OCI-LY7 (cell line): ENCODE results near the gene CLDN4. TPM values are rescaled to one million over a fixed set of nuclear protein-coding genes. Genes with fewer than 3 reads are reported as not detected.
"Not testable (repeated sequence)": the region's sequence is repeated elsewhere in the genome, so short reads cannot be mapped to it uniquely, and the experiment has no call there.

Source experiments
- BruUV-seq: library from RNA; stranded (reverse); fragments of 400-500 nt; replicated peaks from 2 replicates; lab custom pipeline; 2021; lab: Mats Ljungman, UMichigan
- CTCF ChIA-PET: fragments of 300-600 bp; sonication (Branson Sonifier 250); formaldehyde crosslinking; loops from one replicate; lab custom pipeline; 2022; ENCODE audit warnings: antibody characterized with exemption; ENCODE audit not compliant: unreplicated experiment; lab: Charles Lee
- POLR2A ChIA-PET: fragments of 300-600 bp; sonication (Branson Sonifier 250); formaldehyde crosslinking; loops from one replicate; lab custom pipeline; 2022; ENCODE audit warnings: antibody characterized with exemption; lab: Charles Lee
- DNase-seq: peaks from one replicate; pipeline ENCODE4 v3.0.0-alpha.2; 2015; ENCODE audit warnings: low spot score
- H2AFZ ChIP-seq: fragments of 200-600 bp; sonication (generic), shearing (Covaris generic); 2 replicates; pipeline ENCODE4 v1.6.1; 2014; ENCODE audit warnings: mild to moderate bottlenecking, antibody characterized with exemption, low read length, moderate library complexity
- H3K27ac ChIP-seq: fragments of 200-600 bp; sonication (generic); 2 replicates; pipeline ENCODE4 v1.5.1; 2014; ENCODE audit warnings: mixed run types, low read depth, mild to moderate bottlenecking, moderate library complexity, low read length, inconsistent platforms; ENCODE audit not compliant: poor library complexity, severe bottlenecking
- H3K36me3 ChIP-seq: fragments of 200-600 bp; sonication (generic); 2 replicates; pipeline ENCODE4 v1.6.1; 2014; ENCODE audit warnings: mild to moderate bottlenecking, antibody characterized with exemption, low read length, moderate library complexity, mixed read lengths; ENCODE audit not compliant: insufficient read depth
- H3K4me1 ChIP-seq: fragments of 200-600 bp; sonication (generic); 2 replicates; pipeline ENCODE4 v1.5.1; 2014; ENCODE audit warnings: mild to moderate bottlenecking, low read length; ENCODE audit not compliant: insufficient read depth, poor library complexity, severe bottlenecking
- H3K4me2 ChIP-seq: fragments of 200-600 bp; sonication (generic); 2 replicates; pipeline ENCODE4 v1.6.1; 2014; ENCODE audit warnings: mild to moderate bottlenecking, low read length
- H3K4me3 ChIP-seq: fragments of 200-600 bp; sonication (generic); 2 replicates; pipeline ENCODE4 v1.5.1; 2014; ENCODE audit warnings: mild to moderate bottlenecking, low read depth, low read length; ENCODE audit not compliant: poor library complexity, severe bottlenecking
- H3K79me2 ChIP-seq: fragments of 200-600 bp; sonication (generic); 2 replicates; pipeline ENCODE4 v1.6.1; 2016; ENCODE audit warnings: low read depth, mild to moderate bottlenecking, low read length, moderate library complexity, mixed read lengths; ENCODE audit not compliant: insufficient read depth
- H3K9me2 ChIP-seq: fragments of 200-600 bp; sonication (generic); 2 replicates; pipeline ENCODE4 v1.6.1; 2016; ENCODE audit warnings: mild to moderate bottlenecking, low read length, mixed read lengths; ENCODE audit not compliant: insufficient read depth
- H3K9me3 ChIP-seq: fragments of 200-600 bp; sonication (generic); 2 replicates; pipeline ENCODE4 v1.6.1; 2014; ENCODE audit warnings: mild to moderate bottlenecking, mixed run types, low read length, mixed read lengths
- H4K20me1 ChIP-seq: fragments of 200-600 bp; sonication (generic); 2 replicates; pipeline ENCODE4 v1.6.1; 2014; ENCODE audit warnings: mild to moderate bottlenecking, antibody characterized with exemption, low read length, moderate library complexity, mixed read lengths; ENCODE audit not compliant: insufficient read depth
- EZH2phosphoT487 ChIP-seq: fragments of 200-600 bp; sonication (generic); IDR thresholded peaks from 2 replicates; pipeline ENCODE4 v1.6.1; 2018; ENCODE audit warnings: low read depth, borderline replicate concordance, mild to moderate bottlenecking, mixed run types, antibody characterized with exemption, low read length, moderate library complexity, mixed read lengths
- intact Hi-C: fragments of 100-400 bp; cut with micrococcal nuclease; formaldehyde crosslinking; loops from one replicate; pipeline ENCODE4 v1.10.0; 2022; ENCODE audit not compliant: unreplicated experiment
- total RNA-seq, 2 experiments: library from RNA; depleted of rRNA in 1 of 2; stranded (reverse); fragments of >200 nt in 1 of 2; shearing (Covaris generic) in 1 of 2; gene quantifications; 2 replicates each; pipeline ENCODE4 v1.2.3, GENCODE V29; 2014 to 2022
- TF ChIP-seq, protein P1 (sequence below): fragments of 200-600 bp; sonication (generic); conservative IDR thresholded peaks from 2 replicates; pipeline ENCODE4 v1.5.1; 2014; ENCODE audit warnings: mild to moderate bottlenecking, antibody characterized with exemption, low read length, moderate library complexity, mixed read lengths

CLDN4 gene
- total RNA-seq, 2 experiments from 2014 or later, result 0.13 to 1.0 TPM

DNA sequence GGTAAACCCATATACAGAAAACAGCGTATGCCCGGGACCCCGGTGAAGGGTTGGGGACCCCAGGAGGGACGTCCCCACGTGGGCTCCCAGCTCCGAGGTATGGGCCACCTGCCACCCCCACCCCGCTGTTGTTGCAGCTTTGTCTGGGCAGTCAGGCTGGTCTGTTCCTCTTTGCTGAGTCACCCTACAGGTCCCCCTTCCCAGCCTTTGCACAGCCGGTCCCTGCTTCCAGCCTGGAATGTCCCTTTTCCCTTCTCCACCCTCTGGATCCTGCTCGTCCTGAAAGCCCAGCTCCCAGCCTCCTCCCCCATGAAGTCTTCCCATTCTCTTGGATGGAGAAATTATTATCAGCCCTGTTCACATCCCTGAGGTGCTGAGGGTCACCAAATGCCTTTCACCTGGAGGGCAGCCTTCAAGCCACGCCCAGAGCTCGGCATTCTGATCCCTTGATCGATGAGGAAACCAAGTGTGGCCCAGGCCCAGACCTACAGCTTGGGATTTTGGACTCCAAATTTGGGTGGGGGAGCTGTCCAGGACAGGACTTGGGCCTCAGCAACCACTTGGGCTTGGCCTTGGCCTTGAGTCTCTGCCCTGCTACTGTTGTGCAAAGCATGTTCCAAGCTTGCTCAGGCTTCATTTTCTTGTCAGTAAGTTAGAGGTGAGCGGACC lies 2.6 kb downstream of the CLDN4 start:
- H4K20me1 ChIP-seq, result no peaks in the 10 kb centered on the region
- DNase-seq, result no peak
- intact Hi-C loops, result no loop called here
- H3K79me2 ChIP-seq, result no peaks in the 10 kb centered on the region
- H3K4me3 ChIP-seq, result no peak overlapping the region
- no peak for TF ChIP-seq EZH2phosphoT487
- TF ChIP-seq, protein P1, sequence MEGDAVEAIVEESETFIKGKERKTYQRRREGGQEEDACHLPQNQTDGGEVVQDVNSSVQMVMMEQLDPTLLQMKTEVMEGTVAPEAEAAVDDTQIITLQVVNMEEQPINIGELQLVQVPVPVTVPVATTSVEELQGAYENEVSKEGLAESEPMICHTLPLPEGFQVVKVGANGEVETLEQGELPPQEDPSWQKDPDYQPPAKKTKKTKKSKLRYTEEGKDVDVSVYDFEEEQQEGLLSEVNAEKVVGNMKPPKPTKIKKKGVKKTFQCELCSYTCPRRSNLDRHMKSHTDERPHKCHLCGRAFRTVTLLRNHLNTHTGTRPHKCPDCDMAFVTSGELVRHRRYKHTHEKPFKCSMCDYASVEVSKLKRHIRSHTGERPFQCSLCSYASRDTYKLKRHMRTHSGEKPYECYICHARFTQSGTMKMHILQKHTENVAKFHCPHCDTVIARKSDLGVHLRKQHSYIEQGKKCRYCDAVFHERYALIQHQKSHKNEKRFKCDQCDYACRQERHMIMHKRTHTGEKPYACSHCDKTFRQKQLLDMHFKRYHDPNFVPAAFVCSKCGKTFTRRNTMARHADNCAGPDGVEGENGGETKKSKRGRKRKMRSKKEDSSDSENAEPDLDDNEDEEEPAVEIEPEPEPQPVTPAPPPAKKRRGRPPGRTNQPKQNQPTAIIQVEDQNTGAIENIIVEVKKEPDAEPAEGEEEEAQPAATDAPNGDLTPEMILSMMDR, result no peak
- no peak overlapping the region for H2AFZ ChIP-seq
- no peaks in the 10 kb centered on the region for H3K36me3 ChIP-seq
- BruUV-seq, result no TSS peak
- no peaks in the 10 kb centered on the region for H3K9me2 ChIP-seq
- POLR2A ChIA-PET, result interaction anchor here (0.7 kb wide), 2 partner anchors 74 to 270 kb away, joined by 3 read pairs; no protein-coding TSS in a partner anchor
- no peak overlapping the region for H3K27ac ChIP-seq
- H3K9me3 ChIP-seq, result no peaks in the 10 kb centered on the region
- H3K4me2 ChIP-seq, result no peak overlapping the region
- CTCF ChIA-PET, result no interaction called here
- H3K4me1 ChIP-seq, result no peaks in the 10 kb centered on the region

- H3K9me3 ChIP-seq, result no peaks in the 10 kb centered on the region
- H3K27ac ChIP-seq, result no peak overlapping the region
- H3K4me1 ChIP-seq, result no peaks in the 10 kb centered on the region
- no peaks in the 10 kb centered on the region for H3K36me3 ChIP-seq
- BruUV-seq, result no TSS peak
- H3K4me2 ChIP-seq, result no peak overlapping the region
- no peaks in the 10 kb centered on the region for H4K20me1 ChIP-seq
- no peaks in the 10 kb centered on the region for H3K79me2 ChIP-seq
- no peak for TF ChIP-seq EZH2phosphoT487
- TF ChIP-seq, protein P1, result no peak
- no peak for DNase-seq
- ChIA-PET CTCF (no interaction called here), POLR2A (no interaction called here)
- no peak overlapping the region for H2AFZ ChIP-seq
- no peak overlapping the region for H3K4me3 ChIP-seq
- no peaks in the 10 kb centered on the region for H3K9me2 ChIP-seq
- intact Hi-C loops, result no loop called here
Measured at GRCh38 chr7:73834626-73835191, 3.9 kb downstream of the CLDN4 start.

GRCh38 chr7:73837167-73837566 lies 6.4 kb downstream of the CLDN4 start:
- H3K4me2 ChIP-seq, CTCF ChIA-PET, BruUV-seq, H3K9me3 ChIP-seq, H2AFZ ChIP-seq, H3K4me1 ChIP-seq, H3K79me2 ChIP-seq, DNase-seq, intact Hi-C loops, H3K36me3 ChIP-seq, H3K9me2 ChIP-seq, H3K4me3 ChIP-seq, POLR2A ChIA-PET, H4K20me1 ChIP-seq, H3K27ac ChIP-seq: not testable (repeated sequence)
